GM13976 (cell line): ENCODE data around the gene TTYH2.

Experiments used
- DNase-seq: peaks from one replicate; pipeline ENCODE4 v3.0.0; 2012; ENCODE audit warnings: low spot score
- in situ Hi-C: fragments of 300-500 bp; cut with MboI; formaldehyde crosslinking; loops from one replicate; pipeline ENCODE4 v1.12.0; 2022; ENCODE audit warnings: low sequenced_read_pairs, mixed read lengths, inconsistent platforms; ENCODE audit not compliant: unreplicated experiment
- TF ChIP-seq, protein P1 (sequence below): IDR thresholded peaks from 2 replicates; pipeline ENCODE4 v1.5.1; 2012; ENCODE audit warnings: borderline replicate concordance, mild to moderate bottlenecking; ENCODE audit not compliant: insufficient read depth; ENCODE audit errors: extremely low read depth, missing control alignments, control extremely low read depth

TTYH2 gene

DNA sequence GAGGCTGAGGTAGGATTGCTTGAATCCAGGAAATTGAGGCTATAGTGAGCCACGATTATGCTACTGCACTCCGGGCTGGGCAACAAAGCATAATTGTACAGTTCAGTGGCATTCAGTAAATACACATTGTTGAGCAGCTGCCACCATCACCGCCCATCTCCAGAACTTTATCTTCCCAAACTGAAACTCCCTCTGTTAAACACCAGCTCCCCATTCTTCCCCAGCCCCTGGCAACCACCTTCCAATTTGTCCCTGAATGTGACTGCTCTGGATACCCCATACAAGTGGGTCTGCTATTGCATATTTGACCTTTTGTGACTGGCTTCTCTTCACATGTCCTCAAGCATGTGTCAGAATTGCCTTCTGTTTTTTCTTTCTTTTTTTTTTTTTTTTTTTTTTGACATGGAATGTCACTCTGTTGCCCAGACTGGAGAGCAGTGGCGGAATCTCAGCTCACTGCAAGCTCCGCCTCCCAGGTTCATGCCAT lies 7.0 kb upstream of the TTYH2 start:
- DNase-seq = no peak
- TF ChIP-seq, protein P1, sequence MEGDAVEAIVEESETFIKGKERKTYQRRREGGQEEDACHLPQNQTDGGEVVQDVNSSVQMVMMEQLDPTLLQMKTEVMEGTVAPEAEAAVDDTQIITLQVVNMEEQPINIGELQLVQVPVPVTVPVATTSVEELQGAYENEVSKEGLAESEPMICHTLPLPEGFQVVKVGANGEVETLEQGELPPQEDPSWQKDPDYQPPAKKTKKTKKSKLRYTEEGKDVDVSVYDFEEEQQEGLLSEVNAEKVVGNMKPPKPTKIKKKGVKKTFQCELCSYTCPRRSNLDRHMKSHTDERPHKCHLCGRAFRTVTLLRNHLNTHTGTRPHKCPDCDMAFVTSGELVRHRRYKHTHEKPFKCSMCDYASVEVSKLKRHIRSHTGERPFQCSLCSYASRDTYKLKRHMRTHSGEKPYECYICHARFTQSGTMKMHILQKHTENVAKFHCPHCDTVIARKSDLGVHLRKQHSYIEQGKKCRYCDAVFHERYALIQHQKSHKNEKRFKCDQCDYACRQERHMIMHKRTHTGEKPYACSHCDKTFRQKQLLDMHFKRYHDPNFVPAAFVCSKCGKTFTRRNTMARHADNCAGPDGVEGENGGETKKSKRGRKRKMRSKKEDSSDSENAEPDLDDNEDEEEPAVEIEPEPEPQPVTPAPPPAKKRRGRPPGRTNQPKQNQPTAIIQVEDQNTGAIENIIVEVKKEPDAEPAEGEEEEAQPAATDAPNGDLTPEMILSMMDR = no peak
- in situ Hi-C loops = no loop called here

DNA sequence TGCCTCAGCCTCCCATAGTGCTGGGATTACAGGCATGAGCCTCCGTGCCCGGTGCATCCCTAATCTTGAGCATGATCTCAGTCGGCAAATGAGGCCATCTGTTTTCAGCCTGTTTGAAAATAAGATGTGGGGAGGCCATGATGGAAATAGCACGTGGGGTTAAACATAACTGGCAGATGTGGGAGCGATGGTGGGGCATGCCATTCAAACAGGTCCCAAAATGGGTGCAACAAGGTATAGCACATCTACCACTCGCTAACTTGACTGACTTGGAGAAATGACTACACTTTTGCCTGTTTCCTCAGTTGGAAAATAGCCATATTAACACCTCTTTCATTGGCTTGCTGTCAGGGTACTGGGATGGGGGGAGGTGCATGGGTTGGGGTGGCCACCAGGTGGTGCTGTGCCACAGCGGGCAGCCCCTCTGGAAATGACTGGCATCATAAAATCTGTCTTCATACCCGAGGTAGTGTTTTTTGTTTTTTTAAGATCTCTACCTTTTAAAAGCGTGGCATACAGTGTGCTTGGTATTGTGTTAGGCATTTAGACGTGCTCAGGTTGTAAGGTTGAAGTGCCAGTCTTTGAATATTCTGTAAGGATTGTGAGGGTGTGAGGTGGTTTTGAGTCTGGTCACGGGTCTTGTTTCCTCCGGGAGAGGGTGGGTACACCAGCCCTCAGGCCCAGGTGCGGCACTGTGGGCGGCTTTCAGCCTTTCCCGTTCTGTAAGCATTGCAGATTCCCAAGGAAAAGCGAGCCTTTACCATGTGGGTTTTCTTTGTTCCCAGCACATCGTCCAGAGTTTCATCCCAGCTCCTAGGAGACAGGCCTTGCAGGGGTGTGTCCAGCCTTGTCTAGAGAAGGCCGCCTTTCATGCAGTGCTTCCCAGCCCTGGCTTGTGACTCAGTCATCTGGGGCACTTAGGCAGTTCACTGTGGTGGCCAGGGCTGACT lies 2.9 kb upstream of the TTYH2 start:
- DNase-seq = peak; percentile 83
- in situ Hi-C loops = no loop called here
- TF ChIP-seq, protein P1 = peak; percentile 91

DNA sequence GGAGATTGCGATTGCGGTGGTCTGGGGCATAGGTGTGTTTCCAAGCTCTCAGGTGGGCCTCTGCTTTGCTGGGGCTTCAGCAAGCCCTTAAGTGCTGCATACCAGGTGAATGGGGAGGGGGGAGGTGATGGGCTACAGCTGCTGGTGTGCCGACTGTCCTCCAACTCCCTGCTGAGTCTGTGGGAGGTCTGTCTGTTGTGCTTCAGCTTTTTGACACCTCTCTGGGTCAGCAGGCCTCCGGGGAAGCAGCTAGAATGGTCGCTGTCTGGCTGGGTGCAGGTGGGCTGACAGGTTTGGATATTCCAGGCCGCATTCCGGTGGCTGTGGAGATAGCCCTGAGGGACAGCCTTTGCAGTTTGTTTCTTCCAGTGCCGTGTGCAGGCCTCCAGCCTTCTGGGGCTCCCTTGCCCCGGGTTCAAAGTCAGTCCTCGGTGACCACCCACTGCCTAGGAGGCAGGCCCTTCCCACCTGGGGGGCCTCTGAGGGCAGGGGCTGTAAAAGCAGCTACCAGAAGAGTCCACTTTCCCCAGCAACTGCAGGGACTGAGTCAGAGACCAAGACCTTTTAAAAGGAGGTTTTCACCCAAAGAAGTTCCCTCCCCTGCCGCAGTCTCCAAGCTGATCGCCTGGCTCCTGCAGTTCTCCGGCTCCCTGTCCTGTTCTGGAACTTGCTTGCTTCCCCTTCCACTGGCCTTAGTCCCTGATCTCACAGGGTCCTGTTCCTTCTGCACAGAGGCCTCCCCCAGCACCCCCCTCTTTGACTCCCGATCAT lies 2.0 kb upstream of the TTYH2 start:
- DNase-seq = no peak
- TF ChIP-seq, protein P1 = no peak
- in situ Hi-C loops = no loop called here

DNA sequence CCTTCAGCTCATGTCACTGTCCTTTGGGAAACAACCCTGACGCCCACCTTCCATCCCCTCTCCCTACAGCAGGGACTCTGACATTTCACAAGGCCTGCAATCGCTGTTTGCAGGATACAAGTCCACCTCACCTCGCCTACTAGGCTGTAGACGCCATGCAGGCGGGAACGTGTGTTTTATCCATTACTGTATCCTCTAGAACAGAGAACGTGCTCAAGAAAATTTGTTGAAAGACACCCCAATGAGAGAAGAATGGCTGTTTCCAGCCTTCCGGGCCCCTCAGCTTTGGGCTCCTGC lies 1.5 kb upstream of the TTYH2 start:
- in situ Hi-C loops = no loop called here
- DNase-seq = no peak
- TF ChIP-seq, protein P1 = no peak

DNA sequence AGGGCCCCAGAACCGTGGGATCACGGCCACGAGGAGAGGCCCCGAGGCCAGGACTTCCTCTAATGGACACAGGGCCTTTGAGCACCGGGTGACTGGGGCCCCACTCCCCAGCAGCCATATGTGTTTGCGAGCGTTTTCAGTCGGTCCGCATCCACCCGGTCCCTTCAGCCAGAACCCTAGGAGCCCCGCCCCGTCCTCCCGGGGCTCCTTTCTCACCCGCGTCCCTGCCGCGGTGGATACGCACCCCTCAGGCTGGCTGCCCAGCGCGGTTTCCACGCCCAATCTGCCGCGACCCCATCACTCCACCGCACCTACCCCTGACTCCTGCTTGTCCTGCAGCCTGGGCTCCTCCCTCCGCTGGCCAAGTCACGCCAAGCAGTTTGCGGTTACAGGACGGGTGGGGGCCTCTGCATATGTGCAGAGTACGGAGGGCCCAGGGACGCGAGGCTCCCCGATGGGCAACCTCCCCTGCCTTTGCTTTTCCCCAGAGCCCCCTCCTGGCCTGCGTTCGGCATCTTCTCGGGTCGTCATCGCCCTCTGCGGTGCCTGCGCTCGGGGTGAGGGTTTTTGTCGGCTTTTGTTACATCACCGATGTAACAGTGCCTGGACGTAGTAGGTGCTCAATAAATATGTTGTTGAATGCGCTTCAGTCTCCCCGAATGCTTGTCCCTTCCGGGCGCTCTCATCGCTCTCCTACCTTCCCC lies 1.0 kb upstream of the TTYH2 start:
- DNase-seq = no peak
- TF ChIP-seq, protein P1 = no peak
- in situ Hi-C loops = no loop called here

DNA sequence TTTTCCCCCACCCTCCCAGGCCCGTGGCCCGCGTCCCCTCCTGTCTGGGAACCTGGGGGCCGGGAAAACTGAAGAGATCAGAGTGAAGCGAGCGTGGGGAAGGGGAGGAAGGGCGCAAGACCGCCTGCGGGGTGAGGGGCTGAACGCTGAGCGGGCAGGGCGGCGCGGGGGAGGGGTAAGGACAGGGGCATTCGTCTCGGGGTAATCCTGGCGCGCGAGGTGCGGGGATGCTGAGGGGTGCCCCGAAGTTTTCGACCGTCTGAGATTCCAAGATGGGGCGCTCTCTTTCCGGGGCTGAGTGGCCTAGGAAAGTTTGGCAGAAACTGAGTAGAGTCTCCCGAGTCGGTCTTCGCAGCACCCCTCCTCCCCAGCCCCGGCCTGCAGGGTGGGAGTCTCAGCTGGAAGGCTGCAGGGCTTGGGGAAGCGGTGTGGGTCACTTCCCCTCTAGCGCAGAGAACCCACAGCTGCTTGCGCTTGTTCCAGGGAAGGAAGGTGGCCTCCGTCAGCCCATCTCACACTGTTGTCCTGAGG lies 555 bp downstream of the TTYH2 start:
- TF ChIP-seq, protein P1 = no peak
- in situ Hi-C loops = no loop called here
- no peak for DNase-seq
